Bronchial epithelial cell (primary cell): ENCODE data around the gene PADI4. TPM values are rescaled to one million over a fixed set of nuclear protein-coding genes. Genes with fewer than 3 reads are reported as not detected.

Experiments
- DNase-seq: peaks from one replicate; pipeline ENCODE4 v3.0.0-alpha.2; 2010; ENCODE audit warnings: low read depth
- FAIRE-seq: peaks from 2 replicates; lab custom pipeline; 2011; peaks lifted over from hg19 to GRCh38; lab: Jason Lieb, UNC
- H3K27me3 ChIP-seq: 2 replicates; pipeline ENCODE4 v1.5.1; 2011; ENCODE audit warnings: low read length; ENCODE audit not compliant: control insufficient read depth, insufficient read depth
- H3K36me3 ChIP-seq: 2 replicates; pipeline ENCODE4 v1.5.1; 2011; ENCODE audit warnings: low read length; ENCODE audit not compliant: control insufficient read depth, insufficient read depth
- H3K4me3 ChIP-seq: 2 replicates; pipeline ENCODE4 v1.5.1; 2011; ENCODE audit warnings: mild to moderate bottlenecking, low read depth, low read length, control low read depth
- CTCF ChIP-seq: IDR thresholded peaks from 2 replicates; pipeline ENCODE4 v1.5.1; 2011; ENCODE audit warnings: mild to moderate bottlenecking, moderate library complexity, low read length, control low read depth, inconsistent platforms; ENCODE audit not compliant: insufficient read depth, severe bottlenecking
- total RNA-seq: library from RNA; depleted of rRNA; stranded (reverse); fragments of >200 nt; gene quantifications from 2 replicates; pipeline ENCODE4 v1.2.1, GENCODE V29; 2014

PADI4 gene
- total RNA-seq, 1 donor from 2014 or later: not detected

- DNase-seq: peak; percentile 86
- H3K27me3 ChIP-seq: no peaks in the 10 kb centered on the region
- no peak for FAIRE-seq
- no peaks in the 10 kb centered on the region for H3K36me3 ChIP-seq
- no peak overlapping the region for H3K4me3 ChIP-seq
- TF ChIP-seq CTCF: no peak
Measured at GRCh38 chr1:17292299-17293160, 15.5 kb upstream of the PADI4 start.

- TF ChIP-seq CTCF: no peak
- DNase-seq (no peak), FAIRE-seq (no peak)
- Histone ChIP-seq H3K36me3 (no peaks in the 10 kb centered on the region), H3K27me3 (no peaks in the 10 kb centered on the region), H3K4me3 (no peak overlapping the region)
Measured at GRCh38 chr1:17293681-17294425, 14.1 kb upstream of the PADI4 start.

- Histone ChIP-seq H3K27me3 (no peaks in the 10 kb centered on the region), H3K4me3 (no peak overlapping the region), H3K36me3 (no peaks in the 10 kb centered on the region)
- TF ChIP-seq CTCF: no peak
- FAIRE-seq (no peak), DNase-seq (no peak)
Measured at GRCh38 chr1:17295292-17295691, 12.7 kb upstream of the PADI4 start.

GRCh38 chr1:17296086-17296485, 11.9 kb upstream of the PADI4 start:
- no peaks in the 10 kb centered on the region for H3K27me3 ChIP-seq
- FAIRE-seq (no peak), DNase-seq (no peak)
- no peak for TF ChIP-seq CTCF
- no peaks in the 10 kb centered on the region for H3K36me3 ChIP-seq
- no peak overlapping the region for H3K4me3 ChIP-seq

GRCh38 chr1:17297991-17298390, 10.0 kb upstream of the PADI4 start:
- TF ChIP-seq CTCF: no peak
- Histone ChIP-seq H3K36me3 (no peaks in the 10 kb centered on the region), H3K27me3 (no peaks in the 10 kb centered on the region), H3K4me3 (no peak overlapping the region)
- peak; percentile 99 for FAIRE-seq
- peak; percentile 77 for DNase-seq
